ENCODE data around the gene RAB14. TPM values are rescaled to one million over a fixed set of nuclear protein-coding genes. Genes with fewer than 3 reads are reported as not detected.

RAB14 gene
- total RNA-seq, 2 experiments from 2014 or later = 57.6 to 71.2 TPM

- CTCF ChIA-PET = interaction anchor here (0.7 to 5.7 kb wide), 33 partner anchors 9 to 502 kb away, joined by 3 to 46 read pairs (median 5); partner anchors contain the start of genes GSN and RAB14
- DNase-seq (peak; percentile 75), ATAC-seq (peak; percentile 64)
- no peak overlapping the region for H3K4me3 Mint-ChIP-seq
- no peaks in the 10 kb centered on the region for H3K27me3 Mint-ChIP-seq
- H3K36me3 Mint-ChIP-seq = peaks cover 9% of the 10 kb centered on the region
- H3K27ac Mint-ChIP-seq = no peak overlapping the region
- H3K4me1 Mint-ChIP-seq = peaks cover 20% of the 10 kb centered on the region
- no peaks in the 10 kb centered on the region for H3K9me3 Mint-ChIP-seq (ENCODE audit: low read depth)
Measured at GRCh38 chr9:121213136-121213806, 11.6 kb upstream of the RAB14 start.

- H3K27me3 Mint-ChIP-seq = no peaks in the 10 kb centered on the region
- DNase-seq (no peak), ATAC-seq (no peak)
- no peak overlapping the region for H3K4me3 Mint-ChIP-seq
- no peak overlapping the region for H3K27ac Mint-ChIP-seq
- no peaks in the 10 kb centered on the region for H3K9me3 Mint-ChIP-seq (ENCODE audit: low read depth)
- H3K4me1 Mint-ChIP-seq = peaks cover 30% of the 10 kb centered on the region
- CTCF ChIA-PET = interaction anchor here (0.9 to 2.8 kb wide), 3 partner anchors 9 to 110 kb away, joined by 3 to 9 read pairs (median 8); partner anchors contain the start of gene RAB14
- H3K36me3 Mint-ChIP-seq = no peaks in the 10 kb centered on the region
Measured at GRCh38 chr9:121210536-121210935, 8.9 kb upstream of the RAB14 start.

- peak; percentile 90 for ATAC-seq
- peak overlapping the region; percentile 31 for H3K4me3 Mint-ChIP-seq
- CTCF ChIA-PET = interaction anchor here (1.2 to 1.6 kb wide), 2 partner anchors 113 to 192 kb away, joined by 4 read pairs; no protein-coding TSS in a partner anchor
- DNase-seq = peak; percentile 47
- H3K27ac Mint-ChIP-seq = peak overlapping the region; percentile 89
- peaks cover 39% of the 10 kb centered on the region for H3K4me1 Mint-ChIP-seq
- peaks cover 3% of the 10 kb centered on the region for H3K36me3 Mint-ChIP-seq
- H3K9me3 Mint-ChIP-seq (ENCODE audit: low read depth) = no peaks in the 10 kb centered on the region
- H3K27me3 Mint-ChIP-seq = no peaks in the 10 kb centered on the region
Measured at GRCh38 chr9:121207371-121207940, 5.8 kb upstream of the RAB14 start.

- peak overlapping the region; percentile 31 for H3K4me3 Mint-ChIP-seq
- DNase-seq = no peak
- H3K36me3 Mint-ChIP-seq = peaks cover 3% of the 10 kb centered on the region
- ATAC-seq = peak; percentile 40
- peaks cover 45% of the 10 kb centered on the region for H3K4me1 Mint-ChIP-seq
- no peaks in the 10 kb centered on the region for H3K27me3 Mint-ChIP-seq
- peak overlapping the region; percentile 89 for H3K27ac Mint-ChIP-seq
- H3K9me3 Mint-ChIP-seq (ENCODE audit: low read depth) = no peaks in the 10 kb centered on the region
- CTCF ChIA-PET = interaction anchor here (0.7 to 1.6 kb wide), 4 partner anchors 19 to 193 kb away, joined by 3 to 5 read pairs (median 4); no protein-coding TSS in a partner anchor
Measured at GRCh38 chr9:121206516-121207370, 5.1 kb upstream of the RAB14 start.

- peaks cover 13% of the 10 kb centered on the region for H3K36me3 Mint-ChIP-seq
- H3K9me3 Mint-ChIP-seq (ENCODE audit: low read depth) = no peaks in the 10 kb centered on the region
- CTCF ChIA-PET = interaction anchor here (1.2 to 1.3 kb wide), 2 partner anchors 9 to 18 kb away, joined by 3 to 8 read pairs; no protein-coding TSS in a partner anchor
- H3K27ac Mint-ChIP-seq = no peak overlapping the region
- no peaks in the 10 kb centered on the region for H3K27me3 Mint-ChIP-seq
- no peak for ATAC-seq
- no peak overlapping the region for H3K4me3 Mint-ChIP-seq
- H3K4me1 Mint-ChIP-seq = peaks cover 52% of the 10 kb centered on the region
- no peak for DNase-seq
Measured at GRCh38 chr9:121204611-121205010, 2.9 kb upstream of the RAB14 start.

- Mint-ChIP-seq H3K9me3 (ENCODE audit: low read depth) (no peaks in the 10 kb centered on the region), H3K27me3 (no peaks in the 10 kb centered on the region), H3K4me3 (no peak overlapping the region), H3K4me1 (peaks cover 56% of the 10 kb centered on the region), H3K27ac (no peak overlapping the region), H3K36me3 (peaks cover 14% of the 10 kb centered on the region)
- CTCF ChIA-PET = interaction anchor here (1.2 to 1.3 kb wide), 2 partner anchors 9 to 17 kb away, joined by 3 to 8 read pairs; no protein-coding TSS in a partner anchor
- ATAC-seq (no peak), DNase-seq (no peak)
Measured at GRCh38 chr9:121204121-121204520, 2.5 kb upstream of the RAB14 start.

GRCh38 chr9:121201045-121201737 is 478 bp downstream of the RAB14 start:
- H3K27me3 Mint-ChIP-seq = no peaks in the 10 kb centered on the region
- peak; percentile 22 for ATAC-seq
- peaks cover 18% of the 10 kb centered on the region for H3K36me3 Mint-ChIP-seq
- H3K9me3 Mint-ChIP-seq (ENCODE audit: low read depth) = no peaks in the 10 kb centered on the region
- peak overlapping the region; percentile 88 for H3K4me3 Mint-ChIP-seq
- CTCF ChIA-PET = interaction anchor here (0.8 to 5.0 kb wide), 9 partner anchors 9 to 201 kb away, joined by 3 to 46 read pairs (median 4); no protein-coding TSS in a partner anchor
- peak; percentile 64 for DNase-seq
- H3K27ac Mint-ChIP-seq = peak overlapping the region; percentile 92
- peaks cover 57% of the 10 kb centered on the region for H3K4me1 Mint-ChIP-seq

- DNase-seq (no peak), ATAC-seq (no peak)
- Mint-ChIP-seq H3K36me3 (peaks cover 18% of the 10 kb centered on the region), H3K27ac (peak overlapping the region; percentile 89), H3K9me3 (ENCODE audit: low read depth) (no peaks in the 10 kb centered on the region), H3K4me3 (peak overlapping the region; percentile 88), H3K27me3 (no peaks in the 10 kb centered on the region), H3K4me1 (peaks cover 64% of the 10 kb centered on the region)
- CTCF ChIA-PET = interaction anchor here (3.1 to 5.0 kb wide), 2 partner anchors 12 to 32 kb away, joined by 9 to 46 read pairs; no protein-coding TSS in a partner anchor
Measured at GRCh38 chr9:121200356-121200755, 1.3 kb downstream of the RAB14 start.

GRCh38 chr9:121199921-121200320 is 1.7 kb downstream of the RAB14 start:
- DNase-seq (no peak), ATAC-seq (no peak)
- H3K4me1 Mint-ChIP-seq = peaks cover 69% of the 10 kb centered on the region
- H3K4me3 Mint-ChIP-seq = peak overlapping the region; percentile 88
- H3K27me3 Mint-ChIP-seq = no peaks in the 10 kb centered on the region
- H3K27ac Mint-ChIP-seq = peak overlapping the region; percentile 89
- CTCF ChIA-PET = interaction anchor here (1.6 to 5.0 kb wide), 3 partner anchors 13 to 31 kb away, joined by 4 to 46 read pairs (median 9); no protein-coding TSS in a partner anchor
- peaks cover 18% of the 10 kb centered on the region for H3K36me3 Mint-ChIP-seq
- H3K9me3 Mint-ChIP-seq (ENCODE audit: low read depth) = no peaks in the 10 kb centered on the region

GRCh38 chr9:121198512-121199042 is 3.1 kb downstream of the RAB14 start:
- H3K27ac Mint-ChIP-seq = no peak overlapping the region
- no peaks in the 10 kb centered on the region for H3K27me3 Mint-ChIP-seq
- H3K9me3 Mint-ChIP-seq (ENCODE audit: low read depth) = no peaks in the 10 kb centered on the region
- H3K4me3 Mint-ChIP-seq = no peak overlapping the region
- peaks cover 70% of the 10 kb centered on the region for H3K4me1 Mint-ChIP-seq
- H3K36me3 Mint-ChIP-seq = peaks cover 15% of the 10 kb centered on the region
- CTCF ChIA-PET = interaction anchor here (1.6 to 5.0 kb wide), 3 partner anchors 12 to 30 kb away, joined by 4 to 46 read pairs (median 9); no protein-coding TSS in a partner anchor
- ATAC-seq (no peak), DNase-seq (no peak)

GRCh38 chr9:121197132-121197531 is 4.5 kb downstream of the RAB14 start:
- CTCF ChIA-PET = no interaction called here
- peaks cover 18% of the 10 kb centered on the region for H3K36me3 Mint-ChIP-seq
- no peak overlapping the region for H3K4me3 Mint-ChIP-seq
- H3K9me3 Mint-ChIP-seq (ENCODE audit: low read depth) = no peaks in the 10 kb centered on the region
- DNase-seq (no peak), ATAC-seq (no peak)
- H3K27ac Mint-ChIP-seq = no peak overlapping the region
- H3K27me3 Mint-ChIP-seq = no peaks in the 10 kb centered on the region
- peaks cover 68% of the 10 kb centered on the region for H3K4me1 Mint-ChIP-seq

GRCh38 chr9:121196389-121196788 is 5.3 kb downstream of the RAB14 start:
- Mint-ChIP-seq H3K4me1 (peaks cover 70% of the 10 kb centered on the region), H3K27ac (no peak overlapping the region), H3K36me3 (peaks cover 22% of the 10 kb centered on the region), H3K27me3 (no peaks in the 10 kb centered on the region), H3K4me3 (no peak overlapping the region), H3K9me3 (ENCODE audit: low read depth) (no peaks in the 10 kb centered on the region)
- CTCF ChIA-PET = no interaction called here
- DNase-seq (no peak), ATAC-seq (no peak)

All from activated CD8-positive, alpha-beta memory T cell treated with anti-CD3 and anti-CD28 coated beads, Interleukin-2, amount 10 ng/mL, durations not matched to agents 7 days and 5 days (primary cell).